Neural cell (in vitro differentiated cells): ENCODE results near the gene EPHA2.

Experiments used
- EP300 ChIP-seq: fragments of 450-650 bp; conservative IDR thresholded peaks from 2 replicates; pipeline ENCODE4 v1.6.1; 2014; ENCODE audit warnings: antibody characterized with exemption, mild to moderate bottlenecking, moderate library complexity; ENCODE audit not compliant: poor library complexity, severe bottlenecking
- EZH2 ChIP-seq: fragments of 200-600, 300-800 bp; shearing (Covaris generic), sonication (generic); IDR thresholded peaks from 2 replicates; pipeline ENCODE4 v1.6.1; 2014; ENCODE audit warnings: antibody characterized with exemption, low read length, borderline replicate concordance, mild to moderate bottlenecking; ENCODE audit not compliant: insufficient read depth, poor library complexity, severe bottlenecking
- MXI1 ChIP-seq: fragments of 450-650 bp; conservative IDR thresholded peaks from 2 replicates; pipeline ENCODE4 v1.6.1; 2014; ENCODE audit warnings: antibody characterized with exemption, mild to moderate bottlenecking; ENCODE audit not compliant: poor library complexity, severe bottlenecking
- POLR2AphosphoS5 ChIP-seq: IDR thresholded peaks from 2 replicates; pipeline ENCODE4 v1.6.1; 2012
- REST ChIP-seq: IDR thresholded peaks from 2 replicates; pipeline ENCODE4 v1.6.1; 2012; ENCODE audit warnings: borderline replicate concordance
- SMC3 ChIP-seq: fragments of 450-650 bp; conservative IDR thresholded peaks from 2 replicates; pipeline ENCODE4 v1.6.1; 2014; ENCODE audit warnings: antibody characterized with exemption, mild to moderate bottlenecking, moderate library complexity; ENCODE audit not compliant: poor library complexity
- TAF1 ChIP-seq: IDR thresholded peaks from 2 replicates; pipeline ENCODE4 v1.6.1; 2012; ENCODE audit warnings: low read depth
- TF ChIP-seq, protein P1 (sequence below): fragments of 450-650 bp; IDR thresholded peaks from 2 replicates; pipeline ENCODE4 v1.5.1; 2014; ENCODE audit warnings: antibody characterized with exemption, mild to moderate bottlenecking, moderate library complexity; ENCODE audit not compliant: poor library complexity, severe bottlenecking

- TF ChIP-seq, protein P1, sequence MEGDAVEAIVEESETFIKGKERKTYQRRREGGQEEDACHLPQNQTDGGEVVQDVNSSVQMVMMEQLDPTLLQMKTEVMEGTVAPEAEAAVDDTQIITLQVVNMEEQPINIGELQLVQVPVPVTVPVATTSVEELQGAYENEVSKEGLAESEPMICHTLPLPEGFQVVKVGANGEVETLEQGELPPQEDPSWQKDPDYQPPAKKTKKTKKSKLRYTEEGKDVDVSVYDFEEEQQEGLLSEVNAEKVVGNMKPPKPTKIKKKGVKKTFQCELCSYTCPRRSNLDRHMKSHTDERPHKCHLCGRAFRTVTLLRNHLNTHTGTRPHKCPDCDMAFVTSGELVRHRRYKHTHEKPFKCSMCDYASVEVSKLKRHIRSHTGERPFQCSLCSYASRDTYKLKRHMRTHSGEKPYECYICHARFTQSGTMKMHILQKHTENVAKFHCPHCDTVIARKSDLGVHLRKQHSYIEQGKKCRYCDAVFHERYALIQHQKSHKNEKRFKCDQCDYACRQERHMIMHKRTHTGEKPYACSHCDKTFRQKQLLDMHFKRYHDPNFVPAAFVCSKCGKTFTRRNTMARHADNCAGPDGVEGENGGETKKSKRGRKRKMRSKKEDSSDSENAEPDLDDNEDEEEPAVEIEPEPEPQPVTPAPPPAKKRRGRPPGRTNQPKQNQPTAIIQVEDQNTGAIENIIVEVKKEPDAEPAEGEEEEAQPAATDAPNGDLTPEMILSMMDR = no peak
- TF ChIP-seq SMC3 (no peak), POLR2AphosphoS5 (no peak), REST (no peak), EZH2 (no peak), MXI1 (no peak), TAF1 (no peak), EP300 (no peak)
These were observed 67.4 kb downstream of the EPHA2 start for GRCh38 chr1:16088351-16088911.
